Trophoblast cell (in vitro differentiated cells and primary cell): ENCODE measurements around the gene TECRL.
A peak's percentile ranks its signal among the peaks of the same experiment; 100 is the strongest.

ENCODE experiments used
- DNase-seq, 2 donors: peaks; one replicate each; pipeline ENCODE4 v3.0.0-alpha.2; 2016
- H2AFZ ChIP-seq: 2 replicates; pipeline ENCODE4 v1.6.1; 2013; ENCODE audit warnings: low read length, moderate library complexity, mild to moderate bottlenecking; ENCODE audit not compliant: insufficient read depth, poor library complexity
- H2AK5ac ChIP-seq: 2 replicates; pipeline ENCODE4 v1.6.1; 2013; ENCODE audit warnings: mild to moderate bottlenecking, low read length
- H2BK120ac ChIP-seq: 2 replicates; pipeline ENCODE4 v1.6.1; 2013; ENCODE audit warnings: low read length, mild to moderate bottlenecking, moderate library complexity; ENCODE audit not compliant: insufficient read depth, poor library complexity
- H2BK12ac ChIP-seq: 2 replicates; pipeline ENCODE4 v1.6.1; 2013; ENCODE audit warnings: mild to moderate bottlenecking, low read length, moderate library complexity
- H2BK5ac ChIP-seq: 2 replicates; pipeline ENCODE4 v1.6.1; 2013; ENCODE audit warnings: low read length, low read depth, moderate library complexity, mild to moderate bottlenecking; ENCODE audit not compliant: poor library complexity
- H3K14ac ChIP-seq: 2 replicates; pipeline ENCODE4 v1.6.1; 2013; ENCODE audit warnings: mild to moderate bottlenecking, low read length
- H3K18ac ChIP-seq: 2 replicates; pipeline ENCODE4 v1.6.1; 2013; ENCODE audit warnings: mild to moderate bottlenecking, low read length
- H3K23ac ChIP-seq: 2 replicates; pipeline ENCODE4 v1.6.1; 2013; ENCODE audit warnings: low read length
- H3K27ac ChIP-seq: 2 replicates; pipeline ENCODE4 v1.5.1; 2013; ENCODE audit warnings: low read depth, mild to moderate bottlenecking, inconsistent platforms, low read length, moderate library complexity
- H3K27me3 ChIP-seq: 2 replicates; pipeline ENCODE4 v1.6.1; 2013; ENCODE audit warnings: inconsistent platforms, mild to moderate bottlenecking, low read length, moderate library complexity; ENCODE audit not compliant: insufficient read depth
- H3K36me3 ChIP-seq, 2 experiments: 1 replicate in 1 of 2; 2 replicates in 1 of 2; pipeline ENCODE4 v1.6.1; 2013; ENCODE audit warnings: low read length in 2 of 2, mild to moderate bottlenecking in 2 of 2, moderate library complexity in 1 of 2; ENCODE audit not compliant: insufficient read depth in 2 of 2, control insufficient read depth in 1 of 2
- H3K4ac ChIP-seq: 2 replicates; pipeline ENCODE4 v1.6.1; 2013; ENCODE audit warnings: low read depth, mild to moderate bottlenecking, low read length, moderate library complexity
- H3K4me1 ChIP-seq, 2 experiments: 1 replicate in 1 of 2; 2 replicates in 1 of 2; pipeline ENCODE4 v1.6.1; 2013; ENCODE audit warnings: low read length in 2 of 2, mild to moderate bottlenecking in 2 of 2, moderate library complexity in 1 of 2; ENCODE audit not compliant: insufficient read depth in 2 of 2, control insufficient read depth in 1 of 2
- H3K4me2 ChIP-seq: 2 replicates; pipeline ENCODE4 v1.6.1; 2013; ENCODE audit warnings: inconsistent platforms, mild to moderate bottlenecking, low read length, moderate library complexity
- H3K4me3 ChIP-seq: 2 replicates; pipeline ENCODE4 v1.5.1; 2013; ENCODE audit warnings: mild to moderate bottlenecking, low read depth, low read length, inconsistent platforms
- H3K79me1 ChIP-seq: one replicate; pipeline ENCODE4 v1.6.1; 2013; ENCODE audit warnings: low read length
- H3K79me2 ChIP-seq: 2 replicates; pipeline ENCODE4 v1.6.1; 2013; ENCODE audit warnings: low read length, mild to moderate bottlenecking; ENCODE audit not compliant: control insufficient read depth, insufficient read depth, poor library complexity
- H3K9ac ChIP-seq: 2 replicates; pipeline ENCODE4 v1.6.1; 2013; ENCODE audit warnings: mild to moderate bottlenecking, low read length
- H3K9me3 ChIP-seq: 2 replicates; pipeline ENCODE4 v1.6.1; 2013; ENCODE audit warnings: low read depth, mild to moderate bottlenecking, control low read depth, inconsistent platforms, low read length; ENCODE audit not compliant: insufficient read depth
- H4K12ac ChIP-seq: 2 replicates; pipeline ENCODE4 v1.6.1; 2013; ENCODE audit warnings: low read depth, mild to moderate bottlenecking, low read length, moderate library complexity
- H4K8ac ChIP-seq: 2 replicates; pipeline ENCODE4 v1.6.1; 2013; ENCODE audit warnings: low read depth, mild to moderate bottlenecking, low read length, moderate library complexity
- H4K91ac ChIP-seq: one replicate; pipeline ENCODE4 v1.6.1; 2013; ENCODE audit warnings: low read depth, mild to moderate bottlenecking, low read length, moderate library complexity
- WGBS: extraction: QIAGEN DNeasy Blood & Tissue Kit; methylation state at CpG from one replicate; pipeline ENCODE4 v1.1.7; 2013; ENCODE audit warnings: missing lambda C conversion rate; ENCODE audit not compliant: insufficient read length, insufficient coverage; ENCODE audit errors: extremely low coverage; 5-methylcytosine and 5-hydroxymethylcytosine counted together

Gene TECRL

DNA sequence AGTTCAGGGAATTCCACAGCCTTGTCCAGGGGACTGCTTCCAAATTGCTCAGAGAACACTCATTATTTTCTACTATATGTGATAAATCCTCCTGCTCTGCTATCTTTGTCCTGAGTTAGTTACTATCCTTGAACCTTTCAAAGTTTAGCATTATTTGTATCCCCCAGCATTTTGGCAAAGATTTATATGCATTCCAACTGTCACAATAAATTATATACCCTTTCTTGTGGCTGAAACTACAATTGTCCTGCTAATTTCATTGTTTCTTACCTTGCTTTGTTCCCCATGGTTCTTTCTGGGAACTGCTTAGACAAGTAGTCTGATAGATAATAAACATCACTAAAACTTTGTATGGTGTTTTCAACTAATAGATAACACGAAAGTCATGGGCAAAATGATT, 40.5 kb downstream of the TECRL start:
- H3K36me3 ChIP-seq: no peaks in the 10 kb centered on the region
- no peak overlapping the region for H3K4me3 ChIP-seq
- no peak overlapping the region for H3K9ac ChIP-seq
- H4K91ac ChIP-seq: no peak overlapping the region
- H3K18ac ChIP-seq: no peak overlapping the region
- H3K23ac ChIP-seq: no peak overlapping the region
- no peak overlapping the region for H3K27ac ChIP-seq
- no peaks in the 10 kb centered on the region for H3K9me3 ChIP-seq
- no peaks in the 10 kb centered on the region for H3K79me1 ChIP-seq
- no peak overlapping the region for H2BK120ac ChIP-seq
- H4K12ac ChIP-seq: no peak overlapping the region
- no peak overlapping the region for H2AK5ac ChIP-seq
- H3K27me3 ChIP-seq: no peaks in the 10 kb centered on the region
- H3K79me2 ChIP-seq: no peaks in the 10 kb centered on the region
- no peaks in the 10 kb centered on the region for H3K4me1 ChIP-seq
- H3K4ac ChIP-seq: no peak overlapping the region
- H2AFZ ChIP-seq: no peak overlapping the region
- H2BK12ac ChIP-seq: no peak overlapping the region
- H3K14ac ChIP-seq: no peak overlapping the region
- no peak overlapping the region for H4K8ac ChIP-seq
- WGBS: no CpG with 5 or more reads among the region's 1 CpG
- H3K4me2 ChIP-seq: no peak overlapping the region
- H2BK5ac ChIP-seq: no peak overlapping the region
- no peak for DNase-seq

- no peaks in the 10 kb centered on the region for H3K79me2 ChIP-seq
- H2BK12ac ChIP-seq: no peak overlapping the region
- H3K4me1 ChIP-seq: no peaks in the 10 kb centered on the region
- no peak overlapping the region for H2AK5ac ChIP-seq
- peaks cover 8% of the 10 kb centered on the region for H3K9me3 ChIP-seq
- H3K27ac ChIP-seq: no peak overlapping the region
- H4K91ac ChIP-seq: no peak overlapping the region
- H3K79me1 ChIP-seq: no peaks in the 10 kb centered on the region
- H3K18ac ChIP-seq: no peak overlapping the region
- H3K36me3 ChIP-seq: no peaks in the 10 kb centered on the region
- no peak overlapping the region for H2AFZ ChIP-seq
- H3K4me2 ChIP-seq: no peak overlapping the region
- no peak overlapping the region for H3K4ac ChIP-seq
- H3K9ac ChIP-seq: no peak overlapping the region
- no peak overlapping the region for H4K8ac ChIP-seq
- no peak overlapping the region for H3K4me3 ChIP-seq
- H3K27me3 ChIP-seq: no peaks in the 10 kb centered on the region
- no peak overlapping the region for H3K23ac ChIP-seq
- no peak overlapping the region for H3K14ac ChIP-seq
- H2BK120ac ChIP-seq: no peak overlapping the region
- H4K12ac ChIP-seq: no peak overlapping the region
- DNase-seq: no peak
- H2BK5ac ChIP-seq: no peak overlapping the region
Observed at GRCh38 chr4:64361399-64361740, 47.9 kb downstream of the TECRL start.

DNA sequence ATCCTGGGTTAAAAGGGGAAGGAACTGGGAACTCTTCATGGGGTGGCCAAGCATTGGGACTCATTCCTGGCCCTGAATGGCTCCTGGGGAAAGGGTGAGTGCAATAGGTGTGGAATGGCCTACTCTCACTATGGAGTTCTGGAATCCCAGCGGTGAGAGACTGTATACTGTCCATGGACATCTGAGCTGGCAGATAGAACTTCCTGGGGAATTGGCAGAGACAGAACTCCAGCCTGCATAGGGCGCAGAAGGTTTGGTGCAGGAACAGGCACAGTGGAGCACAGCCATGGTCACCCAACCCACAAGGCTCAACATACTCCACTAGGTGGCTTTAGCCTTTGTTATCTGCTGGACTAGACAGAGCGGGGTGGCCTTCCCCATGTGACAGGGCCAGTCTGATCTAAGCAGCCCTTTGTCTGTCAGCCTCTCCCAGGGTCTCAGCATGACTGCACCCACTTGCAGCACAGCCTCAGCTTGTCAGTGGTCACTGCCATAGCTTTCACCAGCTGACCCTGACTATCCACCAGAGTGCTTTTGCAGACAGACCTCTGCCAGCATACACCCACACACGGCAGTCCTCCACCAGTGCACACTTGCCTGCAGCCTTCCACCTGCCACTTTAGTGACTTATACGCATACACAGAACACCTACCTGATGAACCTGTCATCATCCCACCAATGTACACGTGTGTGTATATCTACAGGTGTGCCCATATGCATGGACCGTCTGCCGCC, 48.4 kb downstream of the TECRL start:
- Histone ChIP-seq H3K79me1 (no peaks in the 10 kb centered on the region), H3K79me2 (no peaks in the 10 kb centered on the region), H3K4me2 (no peak overlapping the region), H3K27ac (no peak overlapping the region), H3K9me3 (peaks cover 8% of the 10 kb centered on the region), H4K12ac (no peak overlapping the region), H4K8ac (no peak overlapping the region), H3K18ac (no peak overlapping the region), H3K4me1 (no peaks in the 10 kb centered on the region), H2BK5ac (no peak overlapping the region), H2AFZ (no peak overlapping the region), H2BK12ac (no peak overlapping the region), H3K27me3 (no peaks in the 10 kb centered on the region), H4K91ac (no peak overlapping the region), H3K4ac (no peak overlapping the region), H3K36me3 (no peaks in the 10 kb centered on the region), H2AK5ac (no peak overlapping the region), H3K9ac (no peak overlapping the region), H3K14ac (no peak overlapping the region), H3K4me3 (peak overlapping the region; percentile 25), H2BK120ac (no peak overlapping the region), H3K23ac (no peak overlapping the region)
- no CpG with 5 or more reads among the region's 8 CpGs for WGBS
- DNase-seq: no peak

GRCh38 chr4:64359489-64359888, 49.8 kb downstream of the TECRL start:
- no peak overlapping the region for H2BK120ac ChIP-seq
- H3K9ac ChIP-seq: no peak overlapping the region
- no peak overlapping the region for H2AK5ac ChIP-seq
- peaks cover 8% of the 10 kb centered on the region for H3K9me3 ChIP-seq
- H3K4ac ChIP-seq: no peak overlapping the region
- no peaks in the 10 kb centered on the region for H3K36me3 ChIP-seq
- no peak overlapping the region for H4K12ac ChIP-seq
- no peak overlapping the region for H3K23ac ChIP-seq
- no peaks in the 10 kb centered on the region for H3K27me3 ChIP-seq
- H2BK12ac ChIP-seq: no peak overlapping the region
- H4K8ac ChIP-seq: no peak overlapping the region
- H3K18ac ChIP-seq: no peak overlapping the region
- no peak overlapping the region for H3K27ac ChIP-seq
- H3K4me1 ChIP-seq: no peaks in the 10 kb centered on the region
- no peak overlapping the region for H4K91ac ChIP-seq
- H2BK5ac ChIP-seq: no peak overlapping the region
- H2AFZ ChIP-seq: no peak overlapping the region
- DNase-seq: no peak
- no peaks in the 10 kb centered on the region for H3K79me1 ChIP-seq
- H3K4me3 ChIP-seq: no peak overlapping the region
- WGBS: no CpG with 5 or more reads among the region's 3 CpGs
- H3K14ac ChIP-seq: no peak overlapping the region
- no peaks in the 10 kb centered on the region for H3K79me2 ChIP-seq
- no peak overlapping the region for H3K4me2 ChIP-seq
